B cell (primary cell): ENCODE data around the gene MAFG. TPM values are rescaled to one million over a fixed set of nuclear protein-coding genes. Genes with fewer than 3 reads are reported as not detected.

Experiments used
- ATAC-seq: fragments of 200-7000 bp; cut with Tn5 transposase; one replicate; pipeline ENCODE4 v1.10.0; 2021; ENCODE audit warnings: low read depth, mild to moderate bottlenecking, moderate number of reproducible peaks, moderate library complexity
- CTCF ChIA-PET: fragments of 350-600 bp; sonication (Branson Sonifier 250); formaldehyde crosslinking; loops from one replicate; lab custom pipeline; 2021; ENCODE audit warnings: antibody characterized with exemption, inconsistent platforms; lab: Charles Lee
- POLR2A ChIA-PET: fragments of 350-600 bp; sonication (Branson Sonifier 250); formaldehyde crosslinking; loops from one replicate; lab custom pipeline; 2021; ENCODE audit warnings: antibody characterized with exemption; lab: Charles Lee
- DNase-seq: peaks from one replicate; pipeline ENCODE4 v3.0.0; 2013
- H2AFZ ChIP-seq: 2 replicates; pipeline ENCODE4 v1.6.1; 2012; ENCODE audit warnings: mild to moderate bottlenecking, low read depth, low read length; ENCODE audit not compliant: insufficient read depth, poor library complexity, severe bottlenecking
- H3K27ac ChIP-seq, 2 donors: 1 replicate in 1 of 2; 2 replicates in 1 of 2; pipeline ENCODE4 v1.5.1; 2012 to 2013; ENCODE audit warnings: low read length in 2 of 2, mild to moderate bottlenecking in 2 of 2, moderate library complexity in 1 of 2
- H3K27me3 ChIP-seq, 4 experiments: fragments of 200-600 bp in 1 of 4; sonication (generic) in 1 of 4; replicated peaks in 1 of 4; 1 replicate in 2 of 4; 2 replicates in 2 of 4; pipeline versions ENCODE4 v1.6.1 to v1.7.0; 2013 to 2016; ENCODE audit warnings: low read length in 3 of 4, mild to moderate bottlenecking in 2 of 4, mixed read lengths in 1 of 4, moderate library complexity in 1 of 4; ENCODE audit not compliant: insufficient read depth in 4 of 4, control insufficient read depth in 3 of 4; ENCODE audit errors: control extremely low read depth in 1 of 4
- H3K36me3 ChIP-seq, 2 experiments: replicated peaks in 1 of 2; 1 replicate in 1 of 2; 2 replicates in 1 of 2; pipeline versions ENCODE4 v1.6.1 to v1.7.1; 2013; ENCODE audit warnings: low read length in 1 of 2; ENCODE audit not compliant: insufficient read depth in 2 of 2, control insufficient read depth in 1 of 2; ENCODE audit errors: control extremely low read depth in 1 of 2, extremely low read depth in 1 of 2
- H3K4me1 ChIP-seq, 2 donors: fragments of 200-600 bp in 1 of 2; sonication (generic) in 1 of 2; 1 replicate in 1 of 2; 2 replicates in 1 of 2; pipeline versions ENCODE4 v1.5.1 to v1.6.1; 2013 to 2017; ENCODE audit warnings: low read length in 2 of 2; ENCODE audit not compliant: control insufficient read depth in 2 of 2, insufficient read depth in 2 of 2
- H3K4me2 ChIP-seq: replicated peaks from 2 replicates; pipeline ENCODE3; 2012; ENCODE audit warnings: mild to moderate bottlenecking, low read depth, low read length; ENCODE audit not compliant: poor library complexity, severe bottlenecking
- H3K4me3 ChIP-seq, 5 experiments: fragments of 200-600 bp in 1 of 5; sonication (generic) in 1 of 5; 1 replicate in 3 of 5; 2 replicates in 2 of 5; pipeline versions ENCODE4 v1.5.1 to v1.7.0; 2011 to 2016; ENCODE audit warnings: low read length in 4 of 5, mild to moderate bottlenecking in 4 of 5, low read depth in 2 of 5, control low read depth in 1 of 5, moderate library complexity in 1 of 5; ENCODE audit not compliant: insufficient read depth in 1 of 5; ENCODE audit errors: control extremely low read depth in 1 of 5, extremely low read depth in 1 of 5
- H3K79me2 ChIP-seq: fragments of 200-600 bp; sonication (generic); one replicate; pipeline ENCODE4 v1.6.0; 2016; ENCODE audit warnings: low read length; ENCODE audit not compliant: control insufficient read depth, insufficient read depth
- H3K9ac ChIP-seq: fragments of 200-600 bp; sonication (generic); 2 replicates; pipeline ENCODE4 v1.6.1; 2017; ENCODE audit warnings: mild to moderate bottlenecking, low read length, moderate library complexity
- H3K9me3 ChIP-seq, 3 donors: one replicate each; pipeline versions ENCODE4 v1.6.1 to v1.7.1; 2013; ENCODE audit warnings: low read length in 2 of 3; ENCODE audit not compliant: control insufficient read depth in 2 of 3, insufficient read depth in 1 of 3; ENCODE audit errors: control extremely low read depth in 1 of 3
- H4K20me1 ChIP-seq: 2 replicates; pipeline ENCODE4 v1.6.0; 2012; ENCODE audit warnings: mild to moderate bottlenecking, low read length; ENCODE audit not compliant: insufficient read depth, control insufficient read depth, poor library complexity, severe bottlenecking
- H3K27ac Mint-ChIP-seq: one replicate; pipeline ENCODE4 v1.8.0; 2021; ENCODE audit warnings: mixed read lengths
- H3K27me3 Mint-ChIP-seq: one replicate; pipeline ENCODE4 v1.8.0; 2021; ENCODE audit warnings: mixed read lengths
- H3K4me1 Mint-ChIP-seq: one replicate; pipeline ENCODE4 v1.8.0; 2021; ENCODE audit warnings: mixed read lengths
- H3K4me3 Mint-ChIP-seq: one replicate; pipeline ENCODE4 v1.8.0; 2021; ENCODE audit warnings: mixed read lengths
- H3K9me3 Mint-ChIP-seq: one replicate; pipeline ENCODE4 v1.8.0; 2022; ENCODE audit warnings: mixed read lengths; ENCODE audit not compliant: insufficient read depth
- EZH2 ChIP-seq: IDR thresholded peaks from 2 replicates; pipeline ENCODE4 v1.6.1; 2012; ENCODE audit warnings: borderline replicate concordance, low read depth, mild to moderate bottlenecking, moderate library complexity, low read length; ENCODE audit not compliant: insufficient read depth, poor library complexity, severe bottlenecking
- WGBS: methylation state at CpG from one replicate; pipeline ENCODE4 v1.1.5; 2013; ENCODE audit warnings: missing lambda C conversion rate; ENCODE audit not compliant: insufficient coverage; 5-methylcytosine and 5-hydroxymethylcytosine counted together
- intact Hi-C: fragments of 100-400 bp; cut with micrococcal nuclease; formaldehyde crosslinking; loops from one replicate; pipeline ENCODE4 v1.10.0; 2022
- polyA plus RNA-seq: library from polyadenylated mRNA; depleted of rRNA; stranded (reverse); fragments of >200 nt; gene quantifications from 2 replicates; pipeline ENCODE4 v1.2.3, GENCODE V29; 2012
- total RNA-seq, 2 donors: library from RNA; stranded (reverse); fragments of 120-200 nt in 1 of 2; gene quantifications; 1 replicate in 1 of 2; 2 replicates in 1 of 2; pipeline versions ENCODE4 v1.2.3 to v1.2.4, GENCODE V29; 2013 to 2022
- TF ChIP-seq, protein P1 (sequence below): fragments of 200-600 bp; IDR thresholded peaks from one replicate; pipeline ENCODE4 v1.8.0; 2022; ENCODE audit warnings: antibody characterized with exemption, mild to moderate bottlenecking

The MAFG gene
- total and polyA plus RNA-seq, 2 donors (not counting 1 experiment from before 2014, with no cell fraction given): 11.4 to 27.9 TPM

DNA sequence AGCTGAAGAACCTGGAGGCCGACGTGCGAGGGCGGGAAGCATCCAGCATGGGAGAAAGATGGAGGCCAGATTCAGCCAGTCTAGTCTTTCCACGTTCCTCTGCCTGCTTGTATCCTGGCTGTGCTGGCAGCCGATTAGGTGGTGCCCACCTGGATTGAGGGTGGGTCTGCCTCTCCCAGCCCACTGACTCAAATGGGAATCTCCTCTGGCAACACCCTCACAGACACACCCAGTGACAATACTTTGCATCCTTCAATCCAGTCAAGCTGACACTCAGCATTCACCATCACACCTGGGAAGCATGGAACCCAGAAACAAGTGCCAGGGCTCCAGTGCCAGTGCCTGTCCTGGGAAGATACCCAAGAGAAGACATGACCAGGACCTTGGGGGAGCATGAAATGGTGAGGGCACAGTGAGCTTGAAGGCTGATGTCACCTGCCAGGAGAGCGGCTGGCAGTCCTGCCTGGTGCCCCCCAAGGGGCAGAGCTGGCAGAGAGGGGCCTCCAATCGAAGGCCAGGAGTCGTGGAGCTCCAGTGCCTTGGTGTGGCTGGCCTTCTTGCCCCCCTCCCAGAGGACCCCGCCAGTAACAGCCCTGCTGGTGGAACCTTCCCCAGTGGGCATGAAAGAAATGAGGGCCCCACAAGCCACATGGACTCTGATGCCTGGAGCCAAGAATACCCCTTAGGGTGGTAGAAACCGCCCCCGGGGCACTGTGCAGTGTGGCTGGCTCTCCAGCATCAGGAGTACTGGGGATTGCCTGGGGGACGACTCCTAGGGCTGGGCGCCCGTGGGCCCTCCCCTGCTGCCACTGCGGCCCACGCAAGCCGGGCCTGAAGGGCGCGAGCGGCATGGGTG is 26.1 kb downstream of the MAFG start:
- intact Hi-C loops: no loop called here
- H3K27ac ChIP-seq: no peak overlapping the region
- H3K9ac ChIP-seq: no peak overlapping the region
- no peaks in the 10 kb centered on the region for H3K79me2 ChIP-seq
- H3K27me3 ChIP-seq: peaks cover 0 to 20% (median 7%) of the 10 kb centered on the region in 4 experiments
- peaks cover 0 to 43% of the 10 kb centered on the region in 2 experiments for H3K36me3 ChIP-seq
- no peak for DNase-seq
- H2AFZ ChIP-seq: no peak overlapping the region
- no peak overlapping the region for H3K27ac Mint-ChIP-seq
- ChIA-PET POLR2A (no interaction called here), CTCF (no interaction called here)
- no peaks in the 10 kb centered on the region for H4K20me1 ChIP-seq
- 60% methylated on average over 21 of the region's 21 CpGs for WGBS
- peaks cover 7% of the 10 kb centered on the region for H3K27me3 Mint-ChIP-seq
- no peaks in the 10 kb centered on the region for H3K9me3 Mint-ChIP-seq
- H3K4me1 Mint-ChIP-seq: peaks cover 5% of the 10 kb centered on the region
- peak overlapping the region; percentile 65 for H3K4me2 ChIP-seq
- no peak for ATAC-seq
- TF ChIP-seq EZH2: no peak
- TF ChIP-seq, protein P1, sequence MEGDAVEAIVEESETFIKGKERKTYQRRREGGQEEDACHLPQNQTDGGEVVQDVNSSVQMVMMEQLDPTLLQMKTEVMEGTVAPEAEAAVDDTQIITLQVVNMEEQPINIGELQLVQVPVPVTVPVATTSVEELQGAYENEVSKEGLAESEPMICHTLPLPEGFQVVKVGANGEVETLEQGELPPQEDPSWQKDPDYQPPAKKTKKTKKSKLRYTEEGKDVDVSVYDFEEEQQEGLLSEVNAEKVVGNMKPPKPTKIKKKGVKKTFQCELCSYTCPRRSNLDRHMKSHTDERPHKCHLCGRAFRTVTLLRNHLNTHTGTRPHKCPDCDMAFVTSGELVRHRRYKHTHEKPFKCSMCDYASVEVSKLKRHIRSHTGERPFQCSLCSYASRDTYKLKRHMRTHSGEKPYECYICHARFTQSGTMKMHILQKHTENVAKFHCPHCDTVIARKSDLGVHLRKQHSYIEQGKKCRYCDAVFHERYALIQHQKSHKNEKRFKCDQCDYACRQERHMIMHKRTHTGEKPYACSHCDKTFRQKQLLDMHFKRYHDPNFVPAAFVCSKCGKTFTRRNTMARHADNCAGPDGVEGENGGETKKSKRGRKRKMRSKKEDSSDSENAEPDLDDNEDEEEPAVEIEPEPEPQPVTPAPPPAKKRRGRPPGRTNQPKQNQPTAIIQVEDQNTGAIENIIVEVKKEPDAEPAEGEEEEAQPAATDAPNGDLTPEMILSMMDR: no peak
- H3K4me3 ChIP-seq: no peak overlapping the region
- no peaks in the 10 kb centered on the region for H3K9me3 ChIP-seq
- H3K4me1 ChIP-seq: peaks cover 6 to 15% of the 10 kb centered on the region in 2 donors
- peak overlapping the region; percentile 36 for H3K4me3 Mint-ChIP-seq

DNA sequence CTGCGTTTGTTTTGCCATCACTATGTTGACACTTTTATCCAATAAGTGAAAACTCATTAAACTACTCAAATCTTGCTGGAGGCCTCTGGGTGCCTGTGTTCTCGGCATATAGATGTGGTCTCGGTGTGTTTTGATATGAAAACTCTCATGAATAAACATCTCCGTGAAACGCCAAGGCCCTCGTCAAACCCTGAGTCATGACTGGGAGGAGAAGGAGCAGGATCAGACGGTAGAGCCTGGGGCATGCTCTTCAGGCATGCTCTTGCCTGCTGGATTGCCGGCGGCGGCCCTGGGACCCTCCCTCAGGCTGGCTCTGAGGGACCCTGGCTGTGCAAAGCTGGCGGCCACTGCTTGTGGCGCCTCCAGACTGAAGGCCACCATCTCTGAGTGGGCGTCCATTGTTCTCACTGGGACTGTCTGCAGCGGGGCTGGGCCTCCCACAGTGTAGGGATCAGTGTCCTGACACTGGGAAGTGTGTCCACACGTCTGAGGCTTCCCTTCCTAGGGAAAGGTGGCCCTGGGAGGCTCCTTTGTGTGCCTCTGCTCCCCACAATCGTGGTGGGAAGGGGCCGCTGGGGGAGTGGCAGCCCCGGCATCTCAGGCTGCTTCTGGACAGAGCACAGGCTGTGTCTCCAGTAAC is 27.2 kb downstream of the MAFG start:
- Histone ChIP-seq H3K27ac (no peak overlapping the region), H3K4me3 (no peak overlapping the region), H3K36me3 (peaks cover 0 to 45% of the 10 kb centered on the region in 2 experiments), H2AFZ (no peak overlapping the region), H3K79me2 (no peaks in the 10 kb centered on the region), H3K4me2 (no peak overlapping the region), H3K9me3 (no peaks in the 10 kb centered on the region), H4K20me1 (no peaks in the 10 kb centered on the region), H3K4me1 (peaks cover 6 to 15% of the 10 kb centered on the region in 2 donors), H3K27me3 (peaks cover 0 to 20% (median 7%) of the 10 kb centered on the region in 4 experiments), H3K9ac (no peak overlapping the region)
- intact Hi-C loops: no loop called here
- POLR2A ChIA-PET: no interaction called here
- Mint-ChIP-seq H3K27ac (no peak overlapping the region), H3K27me3 (peaks cover 7% of the 10 kb centered on the region), H3K9me3 (no peaks in the 10 kb centered on the region), H3K4me3 (no peak overlapping the region), H3K4me1 (peaks cover 5% of the 10 kb centered on the region)
- CTCF ChIA-PET: no interaction called here
- DNase-seq (no peak), ATAC-seq (no peak)
- TF ChIP-seq EZH2: no peak
- TF ChIP-seq, protein P1: no peak
- WGBS: 92% methylated on average over 14 of the region's 18 CpGs
